Measurements from ENCODE around the gene ZGPAT.

GRCh38 chr20:63705232-63706026 is 2.4 kb upstream of the ZGPAT start:
- TF ChIP-seq SETDB1 (IDR thresholded peaks at IDR 0.05; ENCODE audit: low read length) (no peak), TARDBP (IDR thresholded peaks at IDR 0.05) (no peak), ZKSCAN1 (IDR thresholded peaks at IDR 0.05; ENCODE audit: low read depth, low read length) (no peak), STAT6 (CRISPR knock-in tag; IDR thresholded peaks at IDR 0.05) (no peak), FOS (IDR thresholded peaks at IDR 0.05; ENCODE audit: extremely low read depth, insufficient read length) (no peak), MAX (CRISPR knock-in tag; IDR thresholded peaks at IDR 0.05) (no peak), ZKSCAN3 (CRISPR knock-in tag; IDR thresholded peaks at IDR 0.05) (no peak)
- TF ChIP-seq, protein P1, sequence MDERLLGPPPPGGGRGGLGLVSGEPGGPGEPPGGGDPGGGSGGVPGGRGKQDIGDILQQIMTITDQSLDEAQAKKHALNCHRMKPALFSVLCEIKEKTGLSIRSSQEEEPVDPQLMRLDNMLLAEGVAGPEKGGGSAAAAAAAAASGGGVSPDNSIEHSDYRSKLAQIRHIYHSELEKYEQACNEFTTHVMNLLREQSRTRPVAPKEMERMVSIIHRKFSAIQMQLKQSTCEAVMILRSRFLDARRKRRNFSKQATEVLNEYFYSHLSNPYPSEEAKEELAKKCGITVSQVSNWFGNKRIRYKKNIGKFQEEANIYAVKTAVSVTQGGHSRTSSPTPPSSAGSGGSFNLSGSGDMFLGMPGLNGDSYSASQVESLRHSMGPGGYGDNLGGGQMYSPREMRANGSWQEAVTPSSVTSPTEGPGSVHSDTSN (CRISPR knock-in tag; IDR thresholded peaks at IDR 0.05; ENCODE audit: low read depth): no peak
- TF ChIP-seq, protein P1 (tag; conservative IDR thresholded peaks at IDR 0.05; ENCODE audit: low read depth): no peak
